CD4-positive, alpha-beta T cell treated with Interferon alpha-2 for 1 hour (primary cell): ENCODE measurements around the gene TRAF3IP1.
"Not testable (repeated sequence)": the region's sequence is repeated elsewhere in the genome, so short reads cannot be mapped to it uniquely, and the experiment has no call there.

Experiments used
- DNase-seq, 2 donors: peaks; one replicate each; pipeline ENCODE4 v3.0.0-alpha.2; 2020 to 2022

The TRAF3IP1 gene

GRCh38 chr2:238383135-238383534, 62.8 kb downstream of the TRAF3IP1 start:
- DNase-seq: no peak

- no peak for DNase-seq
Observed at GRCh38 chr2:238383743-238384380, 63.5 kb downstream of the TRAF3IP1 start.

- peak; percentile 17 to 38 for DNase-seq
Observed at GRCh38 chr2:238387332-238387731, 67.0 kb downstream of the TRAF3IP1 start.

GRCh38 chr2:238388794-238389193, 68.5 kb downstream of the TRAF3IP1 start:
- DNase-seq: no peak

- no peak for DNase-seq
Observed at GRCh38 chr2:238389988-238390589, 69.8 kb downstream of the TRAF3IP1 start.

GRCh38 chr2:238391042-238391689, 70.8 kb downstream of the TRAF3IP1 start:
- no peak for DNase-seq

GRCh38 chr2:238396663-238397062, 76.3 kb downstream of the TRAF3IP1 start:
- DNase-seq: no peak

- no peak for DNase-seq
Observed at GRCh38 chr2:238397356-238397755, 77.0 kb downstream of the TRAF3IP1 start.

- DNase-seq: no peak
Observed at GRCh38 chr2:238398577-238398976, 78.3 kb downstream of the TRAF3IP1 start.

GRCh38 chr2:238399094-238399493, 78.8 kb downstream of the TRAF3IP1 start:
- DNase-seq: no peak

- DNase-seq: no peak
Observed at GRCh38 chr2:238401551-238401950, 81.2 kb downstream of the TRAF3IP1 start.

GRCh38 chr2:238403632-238404405, 83.5 kb downstream of the TRAF3IP1 start:
- DNase-seq: no peak

GRCh38 chr2:238404406-238405216, 84.3 kb downstream of the TRAF3IP1 start:
- DNase-seq: no peak

GRCh38 chr2:238405217-238405555, 84.9 kb downstream of the TRAF3IP1 start:
- DNase-seq: not testable (repeated sequence)

GRCh38 chr2:238406221-238406997, 86.1 kb downstream of the TRAF3IP1 start:
- no peak for DNase-seq

GRCh38 chr2:238406998-238407285, 86.6 kb downstream of the TRAF3IP1 start:
- DNase-seq: no peak

GRCh38 chr2:238407566-238407965, 87.2 kb downstream of the TRAF3IP1 start:
- no peak for DNase-seq

- no peak for DNase-seq
Observed at GRCh38 chr2:238408615-238409340, 88.5 kb downstream of the TRAF3IP1 start.

GRCh38 chr2:238409341-238410199, 89.3 kb downstream of the TRAF3IP1 start:
- no peak for DNase-seq

- DNase-seq: no peak
Observed at GRCh38 chr2:238412067-238412767, 91.9 kb downstream of the TRAF3IP1 start.
